Esophagus squamous epithelium (tissue), 5 donors: ENCODE data around the gene FGFBP2. TPM values are rescaled to one million over a fixed set of nuclear protein-coding genes. Genes with fewer than 3 reads are reported as not detected.

Experiments
- DNase-seq: peaks from one replicate; lab custom pipeline; 2025; lab: John Stamatoyannopoulos, UW
- H3K27ac ChIP-seq, 4 donors: fragments of 200-600 bp; sonication (generic); one replicate each; pipeline ENCODE4 v1.5.1; 2016 to 2019; ENCODE audit warnings: mild to moderate bottlenecking in 1 of 4
- H3K27me3 ChIP-seq, 4 donors: fragments of 200-600 bp; sonication (generic); 1 replicate in 3 of 4; 2 replicates in 1 of 4; pipeline versions ENCODE4 v1.5.1 to v1.6.0; 2017 to 2021; ENCODE audit warnings: antibody characterized with exemption in 1 of 4
- H3K36me3 ChIP-seq, 3 donors: fragments of 200-600 bp; sonication (generic); one replicate each; pipeline ENCODE4 v1.5.1; 2016 to 2019
- H3K4me1 ChIP-seq, 3 donors: fragments of 200-600 bp; sonication (generic); one replicate each; pipeline ENCODE4 v1.5.1; 2017 to 2019
- H3K4me3 ChIP-seq, 4 donors: fragments of 200-600 bp; sonication (generic); 1 replicate in 3 of 4; 2 replicates in 1 of 4; pipeline ENCODE4 v1.5.1; 2016 to 2019; ENCODE audit warnings: mild to moderate bottlenecking in 2 of 4, moderate library complexity in 1 of 4
- H3K9me3 ChIP-seq, 3 donors: fragments of 200-600 bp; sonication (generic); one replicate each; pipeline ENCODE4 v1.5.1; 2016 to 2019
- CTCF ChIP-seq, 6 experiments: fragments of 450-650 bp in 4 of 6; fragments of 200-600 bp in 2 of 6; sonication (generic) in 2 of 6; IDR thresholded peaks; one replicate each; pipeline ENCODE4 v1.5.1; 2016 to 2019; ENCODE audit warnings: antibody characterized with exemption in 6 of 6, mild to moderate bottlenecking in 4 of 6, moderate library complexity in 4 of 6
- POLR2A ChIP-seq, 4 donors: fragments of 450-650 bp; IDR thresholded peaks; one replicate each; pipeline ENCODE4 v1.6.1; 2017; ENCODE audit warnings: antibody characterized with exemption in 4 of 4, mild to moderate bottlenecking in 4 of 4, moderate library complexity in 3 of 4
- WGBS, 2 donors: methylation state at CpG; one replicate each; pipeline ENCODE4 v1.1.5; 2018; 5-methylcytosine and 5-hydroxymethylcytosine counted together
- intact Hi-C: fragments of 100-400 bp; cut with DNase I; formaldehyde crosslinking; loops from one replicate; pipeline ENCODE4 v1.15.0; 2022
- total RNA-seq, 4 donors: library from RNA; depleted of rRNA; stranded (reverse); fragments of >200 nt; gene quantifications; one replicate each; pipeline ENCODE4 v1.1.0, GENCODE V29; 2016
- donor health status: DM: yes; HTN: yes; CAD: no.

FGFBP2 gene
- total RNA-seq, 4 donors from 2014 or later, result not detected

GRCh38 chr4:15958562-15958961 lies 4.4 kb downstream of the FGFBP2 start:
- WGBS, 2 donors, result 86 to 87% methylated on average over 2 of the region's 2 CpGs
- TF ChIP-seq CTCF (IDR thresholded peaks at IDR 0.05) (no peak), POLR2A (IDR thresholded peaks at IDR 0.05) (no peak)
- intact Hi-C loops, result loop anchor here (5.0 kb wide), 3 partner anchors 76 to 481 kb away; no protein-coding TSS in a partner anchor
- H3K4me1 ChIP-seq, result peaks cover 0 to 6% (median 0%) of the 10 kb centered on the region in 3 donors
- DNase-seq, result no peak
- H3K4me3 ChIP-seq, result no peak overlapping the region
- H3K9me3 ChIP-seq, result no peaks in the 10 kb centered on the region
- H3K27me3 ChIP-seq, result no peaks in the 10 kb centered on the region
- no peak overlapping the region for H3K27ac ChIP-seq
- H3K36me3 ChIP-seq, result no peaks in the 10 kb centered on the region

- intact Hi-C loops, result loop anchor here (5.0 kb wide), 3 partner anchors 74 to 479 kb away; no protein-coding TSS in a partner anchor
- H3K4me3 ChIP-seq, result no peak overlapping the region
- no peaks in the 10 kb centered on the region for H3K27me3 ChIP-seq
- H3K9me3 ChIP-seq, result no peaks in the 10 kb centered on the region
- WGBS, 2 donors, result 34 to 46% methylated on average over 6 to 9 of the region's 9 CpGs
- peaks cover 0 to 6% (median 0%) of the 10 kb centered on the region in 3 donors for H3K4me1 ChIP-seq
- peak; percentile 43 for DNase-seq
- no peak overlapping the region for H3K27ac ChIP-seq
- TF ChIP-seq CTCF (IDR thresholded peaks at IDR 0.05), result peak; percentile 68 to 98 (median 96)
- no peak for TF ChIP-seq POLR2A (IDR thresholded peaks at IDR 0.05)
- H3K36me3 ChIP-seq, result no peaks in the 10 kb centered on the region
Measured at GRCh38 chr4:15956179-15956850, 6.7 kb downstream of the FGFBP2 start.

GRCh38 chr4:15955670-15956069 lies 7.3 kb downstream of the FGFBP2 start:
- 83 to 89% methylated on average over 1 to 3 of the region's 3 CpGs for WGBS, 2 donors
- no peaks in the 10 kb centered on the region for H3K27me3 ChIP-seq
- intact Hi-C loops, result loop anchor here (5.0 kb wide), 3 partner anchors 73 to 478 kb away; no protein-coding TSS in a partner anchor
- H3K36me3 ChIP-seq, result no peaks in the 10 kb centered on the region
- no peak overlapping the region for H3K4me3 ChIP-seq
- H3K4me1 ChIP-seq, result peaks cover 0 to 6% (median 0%) of the 10 kb centered on the region in 3 donors
- DNase-seq, result no peak
- TF ChIP-seq POLR2A (IDR thresholded peaks at IDR 0.05), result no peak
- peak in 2 of 6 experiments; percentile 20 to 26 for TF ChIP-seq CTCF (IDR thresholded peaks at IDR 0.05)
- no peaks in the 10 kb centered on the region for H3K9me3 ChIP-seq
- H3K27ac ChIP-seq, result no peak overlapping the region

- Histone ChIP-seq H3K27me3 (no peaks in the 10 kb centered on the region), H3K9me3 (no peaks in the 10 kb centered on the region), H3K4me3 (no peak overlapping the region), H3K4me1 (peaks cover 0 to 11% (median 0%) of the 10 kb centered on the region in 3 donors), H3K27ac (no peak overlapping the region), H3K36me3 (no peaks in the 10 kb centered on the region)
- TF ChIP-seq POLR2A (IDR thresholded peaks at IDR 0.05) (no peak), CTCF (IDR thresholded peaks at IDR 0.05) (no peak)
- 89 to 92% methylated on average over 5 of the region's 5 CpGs for WGBS, 2 donors
- DNase-seq, result no peak
- intact Hi-C loops, result no loop called here
Measured at GRCh38 chr4:15953625-15954024, 9.3 kb downstream of the FGFBP2 start.

- intact Hi-C loops, result no loop called here
- H3K4me1 ChIP-seq, result peaks cover 0 to 11% (median 0%) of the 10 kb centered on the region in 3 donors
- no peaks in the 10 kb centered on the region for H3K9me3 ChIP-seq
- H3K27ac ChIP-seq, result no peak overlapping the region
- H3K4me3 ChIP-seq, result no peak overlapping the region
- TF ChIP-seq CTCF (IDR thresholded peaks at IDR 0.05) (no peak), POLR2A (IDR thresholded peaks at IDR 0.05) (no peak)
- no peaks in the 10 kb centered on the region for H3K27me3 ChIP-seq
- no peaks in the 10 kb centered on the region for H3K36me3 ChIP-seq
- DNase-seq, result no peak
Measured at GRCh38 chr4:15951781-15952180, 11.2 kb downstream of the FGFBP2 start.
